HepG2 (cell line): Measurements from ENCODE around the gene NUFIP1.

Source experiments
- MAX ChIP-seq: IDR thresholded peaks from 2 replicates; pipeline ENCODE4 v1.6.1; 2012; ENCODE audit warnings: inconsistent platforms
- ZNF331 ChIP-seq: sonication (generic); formaldehyde crosslinking; IDR thresholded peaks from 2 replicates; pipeline ENCODE4 v1.4.0; 2020; ENCODE audit warnings: missing genetic modification reagents

GRCh38 chr13:44972956-44973581 is 16.2 kb downstream of the NUFIP1 start:
- TF ChIP-seq ZNF331 (CRISPR knock-in tag) (no peak), MAX (no peak)
